ENCODE data around the gene EFHC2. TPM values are rescaled to one million over a fixed set of nuclear protein-coding genes. Genes with fewer than 3 reads are reported as not detected.

Gene EFHC2, protein sequence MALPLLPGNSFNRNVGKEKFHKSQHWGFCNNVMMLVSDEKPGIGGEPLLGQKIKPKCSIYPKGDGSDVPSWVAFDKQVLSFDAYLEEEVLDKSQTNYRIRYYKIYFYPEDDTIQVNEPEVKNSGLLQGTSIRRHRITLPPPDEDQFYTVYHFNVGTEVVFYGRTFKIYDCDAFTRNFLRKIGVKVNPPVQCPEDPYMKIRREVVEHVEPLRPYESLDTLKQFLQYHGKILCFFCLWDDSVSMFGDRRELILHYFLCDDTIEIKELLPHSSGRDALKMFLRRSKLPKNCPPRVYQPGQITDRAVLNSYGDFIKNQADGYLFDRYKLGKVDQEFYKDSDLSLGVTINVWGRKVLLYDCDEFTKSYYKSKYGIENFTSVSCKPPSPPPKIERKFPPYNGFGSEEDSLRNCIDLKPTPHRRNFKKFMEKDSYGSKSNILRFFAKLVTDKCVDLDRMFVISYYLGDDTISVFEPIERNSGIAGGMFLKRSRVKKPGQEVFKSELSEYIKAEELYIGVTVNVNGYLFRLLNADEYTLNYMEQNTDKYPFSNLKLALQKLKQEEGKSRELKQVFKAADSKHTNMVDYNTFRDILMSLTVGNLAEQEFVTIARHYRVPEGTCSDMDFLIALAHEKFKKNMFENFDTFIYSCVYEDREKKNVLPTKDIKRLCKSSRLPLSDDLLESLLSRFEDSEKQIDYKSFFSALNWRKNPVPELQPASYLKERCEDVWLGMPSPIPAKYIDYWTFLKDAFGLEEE
- 4.4 TPM for total RNA-seq

DNA sequence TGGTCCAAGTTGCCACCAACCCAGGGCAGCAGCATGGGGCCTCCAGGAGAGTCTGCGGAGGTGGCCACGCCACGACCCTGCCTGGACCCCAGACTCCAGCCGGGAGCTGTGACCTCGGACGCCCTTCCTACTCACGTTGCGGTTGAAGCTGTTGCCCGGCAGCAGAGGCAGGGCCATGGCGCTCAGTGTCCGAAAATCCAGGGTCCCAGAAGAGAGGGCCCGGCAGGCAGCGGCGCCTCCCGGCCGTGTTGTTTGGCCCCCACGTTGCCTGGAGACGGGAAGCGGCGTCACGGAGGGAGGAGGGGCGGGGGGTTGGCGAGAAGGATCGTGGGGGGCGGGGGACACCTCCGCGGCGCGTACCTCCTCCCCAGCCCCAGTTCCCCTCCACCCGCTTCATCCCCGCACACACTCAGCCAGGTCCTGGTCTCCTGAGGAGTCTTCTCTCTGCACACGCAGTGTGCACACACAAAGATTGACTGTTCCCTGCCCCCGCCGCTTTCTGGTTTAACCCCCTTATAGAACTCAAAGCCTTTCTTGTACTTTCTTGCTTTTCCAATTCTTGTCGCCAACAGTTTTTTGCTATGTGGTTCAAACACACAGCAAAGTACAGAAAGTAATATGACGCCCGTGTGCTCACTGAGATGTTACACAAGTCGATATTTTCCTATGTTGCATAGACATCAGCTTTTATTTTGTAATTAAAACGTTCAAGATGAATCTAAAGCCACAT, at the start of gene EFHC2:
Gene EFHC2, minus strand, starts transcription at position 261 of the 730 bp plus-strand sequence. Its CDS starts 84 bp downstream, at position 177.

Other genes with a start within 250 kb of the EFHC2 start
- gene FUNDC1, start 199.2 kb upstream of the EFHC2 start, total RNA-seq: 13.4 TPM

Measured in metanephros (tissue), 1 donor.